H1 (cell line): ENCODE results near the gene BSN. TPM values are rescaled to one million over a fixed set of nuclear protein-coding genes. Genes with fewer than 3 reads are reported as not detected.

ENCODE experiments used
- CTCF ChIA-PET: fragments of 300-600 bp; sonication (Branson Sonifier 250); formaldehyde crosslinking; loops from one replicate; lab custom pipeline; 2021; ENCODE audit not compliant: partially characterized antibody; lab: Charles Lee
- POLR2A ChIA-PET: fragments of 300-600 bp; sonication (Branson Sonifier 250); formaldehyde crosslinking; loops from one replicate; lab custom pipeline; 2021; ENCODE audit warnings: inconsistent platforms; ENCODE audit not compliant: partially characterized antibody; lab: Charles Lee
- DNase-seq, 2 experiments: peaks; one replicate each; pipeline versions ENCODE4 v3.0.0 to v3.0.0-alpha.2; 2010 to 2022; ENCODE audit warnings: low spot score in 2 of 2, low read depth in 1 of 2, mixed read lengths in 1 of 2
- FAIRE-seq: peaks from 2 replicates; lab custom pipeline; 2011; peaks lifted over from hg19 to GRCh38; lab: Jason Lieb, UNC
- H2AFZ ChIP-seq: 2 replicates; pipeline ENCODE4 v1.8.1; 2012; ENCODE audit warnings: low read length, inconsistent platforms
- H2AK5ac ChIP-seq: 2 replicates; pipeline ENCODE4 v1.6.1; 2013; ENCODE audit warnings: low read depth, low read length
- H2BK120ac ChIP-seq: replicated peaks from 2 replicates; pipeline ENCODE3; 2013; ENCODE audit warnings: low read depth, low read length, inconsistent platforms
- H2BK12ac ChIP-seq: 2 replicates; pipeline ENCODE4 v1.6.1; 2013; ENCODE audit warnings: low read depth, low read length
- H2BK15ac ChIP-seq: 2 replicates; pipeline ENCODE4 v1.6.1; 2013; ENCODE audit warnings: low read length
- H2BK20ac ChIP-seq: 2 replicates; pipeline ENCODE4 v1.6.1; 2013; ENCODE audit warnings: low read length
- H2BK5ac ChIP-seq: 2 replicates; pipeline ENCODE4 v1.6.1; 2013; ENCODE audit warnings: low read depth, low read length
- H3K14ac ChIP-seq: 2 replicates; pipeline ENCODE4 v1.6.1; 2013; ENCODE audit warnings: inconsistent platforms; ENCODE audit not compliant: insufficient read length
- H3K18ac ChIP-seq: 2 replicates; pipeline ENCODE4 v1.6.1; 2013; ENCODE audit warnings: low read length; ENCODE audit errors: extremely low read depth
- H3K23ac ChIP-seq: 2 replicates; pipeline ENCODE4 v1.6.1; 2013; ENCODE audit warnings: inconsistent platforms; ENCODE audit not compliant: insufficient read length
- H3K23me2 ChIP-seq: 2 replicates; pipeline ENCODE4 v1.6.1; 2013; ENCODE audit warnings: low read depth, low read length
- H3K27ac ChIP-seq: 2 replicates; pipeline ENCODE4 v1.6.1; 2011; ENCODE audit warnings: low read depth, low read length, inconsistent platforms
- H3K27me3 ChIP-seq, 4 experiments: replicated peaks in 1 of 4; 1 replicate in 1 of 4; 2 replicates in 3 of 4; pipeline versions ENCODE4 v1.6.1 to v1.8.1; 2011 to 2013; ENCODE audit warnings: low read length in 3 of 4, mild to moderate bottlenecking in 3 of 4, inconsistent platforms in 2 of 4, mixed read lengths in 2 of 4, moderate library complexity in 1 of 4; ENCODE audit not compliant: control insufficient read depth in 3 of 4, insufficient read depth in 3 of 4; ENCODE audit errors: extremely low read depth in 1 of 4
- H3K36me3 ChIP-seq, 4 experiments: 2 replicates each; pipeline versions ENCODE4 v1.6.1 to v1.8.1; 2011 to 2013; ENCODE audit warnings: mild to moderate bottlenecking in 4 of 4, low read length in 3 of 4, moderate library complexity in 2 of 4, control low read depth in 1 of 4, inconsistent platforms in 1 of 4; ENCODE audit not compliant: insufficient read depth in 4 of 4, control insufficient read depth in 2 of 4
- H3K4ac ChIP-seq: replicated peaks from 2 replicates; pipeline ENCODE3; 2013; ENCODE audit warnings: low read length, low read depth, mixed read lengths, inconsistent platforms; ENCODE audit not compliant: insufficient read length
- H3K4me1 ChIP-seq, 4 experiments: replicated peaks in 1 of 4; 1 replicate in 1 of 4; 2 replicates in 3 of 4; pipeline versions ENCODE4 v1.6.1 to v1.8.1; 2011 to 2013; ENCODE audit warnings: low read length in 3 of 4, inconsistent platforms in 2 of 4, mixed read lengths in 1 of 4; ENCODE audit not compliant: insufficient read depth in 4 of 4, control insufficient read depth in 3 of 4
- H3K4me2 ChIP-seq, 2 experiments: 2 replicates each; pipeline versions ENCODE4 v1.6.1 to v1.8.1; 2011 to 2013; ENCODE audit warnings: low read depth in 2 of 2, low read length in 2 of 2, control low read depth in 1 of 2, inconsistent platforms in 1 of 2, mild to moderate bottlenecking in 1 of 2; ENCODE audit not compliant: insufficient read depth in 1 of 2
- H3K4me3 ChIP-seq, 4 experiments: fragments of 200-600, 300-600 bp in 1 of 4; sonication (generic), shearing (Covaris generic), sonication (Bioruptor Twin) in 1 of 4; 2 replicates each; pipeline versions ENCODE4 v1.5.1 to v1.8.1; 2011 to 2016; ENCODE audit warnings: low read length in 4 of 4, low read depth in 3 of 4, control low read depth in 2 of 4, inconsistent platforms in 2 of 4, mild to moderate bottlenecking in 2 of 4, mixed read lengths in 1 of 4, moderate library complexity in 1 of 4; ENCODE audit not compliant: insufficient read depth in 2 of 4; ENCODE audit errors: extremely low read depth in 1 of 4
- H3K56ac ChIP-seq: replicated peaks from 2 replicates; pipeline ENCODE3; 2013; ENCODE audit warnings: low read depth, mild to moderate bottlenecking, mixed read lengths, low read length, inconsistent platforms; ENCODE audit not compliant: insufficient read length
- H3K79me1 ChIP-seq: 2 replicates; pipeline ENCODE4 v1.6.1; 2013; ENCODE audit warnings: low read depth, low read length, control low read depth
- H3K79me2 ChIP-seq, 2 experiments: 2 replicates each; pipeline versions ENCODE4 v1.6.1 to v1.8.1; 2012 to 2013; ENCODE audit warnings: low read length in 2 of 2, mild to moderate bottlenecking in 2 of 2, inconsistent platforms in 1 of 2; ENCODE audit not compliant: insufficient read depth in 2 of 2, control insufficient read depth in 1 of 2
- H3K9ac ChIP-seq, 4 experiments: replicated peaks in 1 of 4; 1 replicate in 1 of 4; 2 replicates in 3 of 4; pipeline versions ENCODE4 v1.6.1 to v1.8.1; 2011 to 2013; ENCODE audit warnings: low read depth in 3 of 4, low read length in 3 of 4, control low read depth in 2 of 4, mild to moderate bottlenecking in 2 of 4, moderate library complexity in 2 of 4, inconsistent platforms in 1 of 4; ENCODE audit errors: extremely low read depth in 1 of 4
- H3K9me3 ChIP-seq, 2 experiments: 2 replicates each; pipeline versions ENCODE4 v1.6.1 to v1.8.1; 2012 to 2013; ENCODE audit warnings: mild to moderate bottlenecking in 2 of 2, moderate library complexity in 2 of 2, control low read depth in 1 of 2, inconsistent platforms in 1 of 2, low read depth in 1 of 2, low read length in 1 of 2, mixed read lengths in 1 of 2; ENCODE audit not compliant: insufficient read depth in 2 of 2
- H4K20me1 ChIP-seq, 2 experiments: replicated peaks in 1 of 2; 2 replicates each; pipeline versions ENCODE3 to v1.8.1; 2011 to 2013; ENCODE audit warnings: inconsistent platforms in 2 of 2, low read length in 2 of 2, mild to moderate bottlenecking in 1 of 2; ENCODE audit not compliant: insufficient read depth in 2 of 2, control insufficient read depth in 1 of 2
- H4K5ac ChIP-seq: 2 replicates; pipeline ENCODE4 v1.6.1; 2013; ENCODE audit warnings: low read length, low read depth, mixed read lengths, inconsistent platforms; ENCODE audit not compliant: insufficient read length
- H4K8ac ChIP-seq: 2 replicates; pipeline ENCODE4 v1.8.0; 2013; ENCODE audit warnings: mild to moderate bottlenecking, moderate library complexity, low read length, inconsistent platforms; ENCODE audit not compliant: insufficient read depth; ENCODE audit errors: extremely low read depth
- H4K91ac ChIP-seq: replicated peaks from 2 replicates; pipeline ENCODE3; 2013; ENCODE audit warnings: low read length, mixed read lengths, inconsistent platforms; ENCODE audit not compliant: insufficient read length
- CBX5 ChIP-seq: fragments of 300-800, 300-1000 bp; sonication (generic); IDR thresholded peaks from 2 replicates; pipeline ENCODE4 v1.7.1; 2016; ENCODE audit warnings: antibody characterized with exemption, low read length, low read depth
- CBX8 ChIP-seq: fragments of 300-800, 300-1000 bp; sonication (generic); IDR thresholded peaks from 2 replicates; pipeline ENCODE4 v1.7.1; 2016; ENCODE audit warnings: low read depth, low read length, borderline replicate concordance
- CHD1 ChIP-seq: IDR thresholded peaks from 2 replicates; pipeline ENCODE4 v1.6.1; 2012; ENCODE audit warnings: low read depth, low read length, improper control_type of control experiment
- EGR1 ChIP-seq: IDR thresholded peaks from 2 replicates; pipeline ENCODE4 v1.6.1; 2011; ENCODE audit warnings: low read depth, low read length, borderline replicate concordance
- FOSL1 ChIP-seq: IDR thresholded peaks from 2 replicates; pipeline ENCODE4 v1.6.1; 2011; ENCODE audit warnings: mild to moderate bottlenecking, low read depth, low read length, moderate library complexity; ENCODE audit not compliant: insufficient read depth
- GTF2F1 ChIP-seq: IDR thresholded peaks from 2 replicates; pipeline ENCODE4 v1.6.1; 2012; ENCODE audit warnings: low read depth, low read length, improper control_type of control experiment, borderline replicate concordance
- HDAC6 ChIP-seq: IDR thresholded peaks from one replicate; pipeline ENCODE4 v1.7.1; 2012; ENCODE audit warnings: low read depth, mild to moderate bottlenecking, inconsistent platforms, low read length, moderate library complexity
- KDM1A ChIP-seq: fragments of 200-600, 300-600 bp; sonication (generic); IDR thresholded peaks from 2 replicates; pipeline ENCODE4 v1.7.1; 2016; ENCODE audit warnings: mild to moderate bottlenecking, low read length, borderline replicate concordance
- NANOG ChIP-seq: IDR thresholded peaks from 2 replicates; pipeline ENCODE4 v1.6.1; 2011; ENCODE audit warnings: low read length, low read depth, mild to moderate bottlenecking, inconsistent platforms; ENCODE audit not compliant: insufficient read depth, poor library complexity, severe bottlenecking
- POLR2A ChIP-seq, 2 experiments: IDR thresholded peaks; 1 replicate in 1 of 2; 2 replicates in 1 of 2; pipeline ENCODE4 v1.6.1; 2011; ENCODE audit warnings: low read depth in 2 of 2, low read length in 2 of 2, mild to moderate bottlenecking in 2 of 2; ENCODE audit errors: control extremely low read depth in 1 of 2
- RAD21 ChIP-seq, 2 experiments: IDR thresholded peaks in 1 of 2; conservative IDR thresholded peaks in 1 of 2; 2 replicates each; pipeline ENCODE4 v1.6.1; 2011; ENCODE audit warnings: low read depth in 2 of 2, low read length in 2 of 2, improper control_type of control experiment in 1 of 2, inconsistent platforms in 1 of 2, mild to moderate bottlenecking in 1 of 2, moderate library complexity in 1 of 2
- RFX5 ChIP-seq: IDR thresholded peaks from 2 replicates; pipeline ENCODE4 v1.6.1; 2011; ENCODE audit warnings: low read depth, low read length, improper control_type of control experiment, borderline replicate concordance
- SAP30 ChIP-seq: fragments of 300-600 bp; sonication (generic); IDR thresholded peaks from 2 replicates; pipeline ENCODE4 v1.7.1; 2012; ENCODE audit warnings: low read length, moderate library complexity, mild to moderate bottlenecking, inconsistent platforms; ENCODE audit not compliant: insufficient read depth, insufficient replicate concordance
- SIX5 ChIP-seq: IDR thresholded peaks from 2 replicates; pipeline ENCODE4 v1.6.1; 2011; ENCODE audit warnings: mild to moderate bottlenecking, low read depth, low read length
- polyA plus RNA-seq, 7 experiments: library from polyadenylated mRNA; depleted of rRNA in 3 of 7; stranded (reverse) in 5 of 7; unstranded in 2 of 7; fragments of >200 nt in 5 of 7; fragments of 200-250 nt in 2 of 7; gene quantifications; 1 replicate in 5 of 7; 2 replicates in 1 of 7; 4 replicates in 1 of 7; pipeline versions ENCODE4 v1.2.1 to v1.2.3, GENCODE V29; 2011 to 2013; ENCODE audit warnings: missing spikeins in 2 of 7, mixed read lengths in 2 of 7
- total RNA-seq: library from RNA; stranded (reverse); fragmentation: NEBNext Ultra II Directional; extraction: Animal tissue kit (Norgen Biotek cat#: 25700); gene quantifications from 2 replicates; pipeline ENCODE4 v1.2.1, GENCODE V29; 2021

The BSN gene
- total and polyA plus RNA-seq, 2 of the 8 experiments (the other 6 are each of a cell fraction or from before 2014, with no cell fraction given): 0.60 to 3.0 TPM

DNA sequence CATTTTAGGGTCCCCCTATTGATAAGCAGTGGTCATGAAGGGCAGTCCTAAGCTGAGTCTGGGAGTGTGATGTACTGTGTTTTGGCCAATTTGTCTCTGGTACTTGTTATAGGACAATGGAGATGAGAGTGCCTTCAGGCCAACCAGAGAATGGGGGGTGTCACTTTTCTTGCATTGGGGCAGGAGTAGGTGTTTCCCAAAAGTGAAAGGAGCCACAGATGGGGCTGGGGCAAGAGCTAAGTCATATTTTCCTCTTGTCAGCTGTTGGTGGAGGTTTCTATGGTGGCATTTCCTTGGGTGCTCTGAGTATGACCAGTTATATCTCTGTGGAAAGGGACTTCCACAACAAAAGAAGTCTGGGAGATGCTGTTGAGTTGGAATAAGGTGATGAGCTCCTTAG lies 24.7 kb upstream of the BSN start:
- Histone ChIP-seq H4K5ac (no peak overlapping the region), H3K36me3 (peaks cover 14 to 34% (median 22%) of the 10 kb centered on the region in 4 experiments), H2BK5ac (no peak overlapping the region), H2BK120ac (no peak overlapping the region), H3K4me2 (no peak overlapping the region), H4K8ac (no peak overlapping the region), H3K9me3 (no peaks in the 10 kb centered on the region), H3K79me2 (peaks cover 0 to 7% of the 10 kb centered on the region in 2 experiments; a peak in 1 of 4 replicates), H3K23ac (no peak overlapping the region), H2BK15ac (no peak overlapping the region), H3K4ac (no peak overlapping the region), H3K18ac (no peak overlapping the region), H3K27me3 (no peaks in the 10 kb centered on the region), H3K79me1 (peaks cover 4% of the 10 kb centered on the region; the same call in 1 of the 2 replicates), H3K4me3 (no peak overlapping the region), H2AFZ (no peak overlapping the region), H3K23me2 (no peaks in the 10 kb centered on the region), H2BK20ac (no peak overlapping the region), H2BK12ac (no peak overlapping the region), H3K9ac (no peak overlapping the region; a peak in 1 of 7 replicates), H4K91ac (no peak overlapping the region), H4K20me1 (peaks cover 2 to 11% of the 10 kb centered on the region in 2 experiments), H3K27ac (no peak overlapping the region), H2AK5ac (no peak overlapping the region), H3K4me1 (peaks cover 0 to 2% (median under 1%) of the 10 kb centered on the region in 4 experiments; a peak in 5 of 7 replicates), H3K14ac (no peak overlapping the region), H3K56ac (no peak overlapping the region)
- no peak for DNase-seq
- FAIRE-seq: no peak
- ChIA-PET POLR2A (no interaction called here), CTCF (interaction anchor here (1.1 to 2.5 kb wide), 3 partner anchors 10 to 171 kb away, joined by 4 to 5 read pairs (median 5); no protein-coding TSS in a partner anchor)
- TF ChIP-seq POLR2A (IDR thresholded peaks at IDR 0.05; ENCODE audit: control extremely low read depth in 1 of 2, low read depth in 2 of 2, low read length in 2 of 2) (no peak), EGR1 (no peak), NANOG (no peak), CBX5 (no peak), HDAC6 (no peak), GTF2F1 (no peak), KDM1A (no peak), SIX5 (no peak), SAP30 (no peak), CHD1 (no peak), FOSL1 (no peak), RAD21 (IDR thresholded peaks at IDR 0.05 in 1 of 2, conservative IDR thresholded peaks at IDR 0.05 in 1 of 2; ENCODE audit: low read depth in 2 of 2, low read length in 2 of 2) (no peak), CBX8 (no peak), RFX5 (no peak)
